ENCODE results near the gene KIF16B.

The KIF16B gene

DNA sequence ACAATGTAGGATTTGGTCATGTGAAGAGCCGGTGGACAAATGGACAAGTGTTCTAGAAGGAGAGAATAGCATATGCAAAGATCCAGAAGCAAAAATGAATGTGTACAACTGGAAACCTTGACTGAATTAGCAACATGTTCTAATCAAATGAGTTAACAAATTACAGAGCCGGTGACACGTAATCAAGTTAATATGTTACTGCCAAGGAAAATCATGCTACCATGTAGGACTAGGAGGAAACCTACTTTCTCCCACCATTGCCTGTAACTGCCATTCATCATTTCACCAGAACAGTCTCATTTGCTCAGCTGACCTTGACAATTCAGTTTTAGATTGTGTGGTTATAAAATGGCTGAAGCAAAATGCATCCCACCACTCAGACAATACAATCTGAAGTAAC, 179.4 kb downstream of the KIF16B start:
- DNase-seq: no peak

DNA sequence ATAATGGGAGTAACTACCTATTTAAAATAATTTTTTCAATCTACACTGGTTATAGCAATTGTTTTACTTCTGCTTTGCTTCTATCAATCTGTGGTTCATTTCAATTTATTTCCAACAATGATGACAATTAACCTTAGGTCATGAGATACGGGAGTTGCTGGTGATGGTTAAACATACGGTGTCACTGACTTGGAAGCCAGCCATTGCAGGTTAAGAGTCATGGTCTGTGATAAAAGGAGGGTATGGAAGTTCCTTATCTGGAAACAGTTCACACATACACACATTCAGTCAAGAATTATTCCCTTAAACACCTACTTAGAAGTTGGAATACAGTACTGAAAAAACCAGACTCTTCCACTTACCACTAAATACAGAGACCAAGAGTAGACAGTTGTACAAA, 180.0 kb downstream of the KIF16B start:
- no peak for DNase-seq

DNA sequence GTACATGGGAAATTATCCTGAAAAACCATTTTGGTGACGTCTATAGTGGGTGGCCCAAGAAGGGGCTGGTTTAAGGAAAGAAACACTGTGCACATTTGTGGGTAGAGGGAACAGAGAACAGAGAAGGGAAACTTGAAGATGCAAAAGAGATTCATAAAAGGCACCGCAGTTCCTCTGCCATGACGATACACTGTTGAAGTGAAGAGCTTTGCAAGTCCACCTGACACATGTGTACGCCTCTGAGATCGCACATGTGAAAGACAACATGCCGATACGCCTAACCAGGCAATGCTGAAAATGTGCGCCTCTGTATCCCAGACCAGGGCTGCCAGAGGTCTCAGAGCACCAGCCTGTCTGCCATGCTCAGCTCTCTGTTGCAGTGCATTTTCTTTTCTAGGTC, 180.9 kb downstream of the KIF16B start:
- DNase-seq: no peak

DNA sequence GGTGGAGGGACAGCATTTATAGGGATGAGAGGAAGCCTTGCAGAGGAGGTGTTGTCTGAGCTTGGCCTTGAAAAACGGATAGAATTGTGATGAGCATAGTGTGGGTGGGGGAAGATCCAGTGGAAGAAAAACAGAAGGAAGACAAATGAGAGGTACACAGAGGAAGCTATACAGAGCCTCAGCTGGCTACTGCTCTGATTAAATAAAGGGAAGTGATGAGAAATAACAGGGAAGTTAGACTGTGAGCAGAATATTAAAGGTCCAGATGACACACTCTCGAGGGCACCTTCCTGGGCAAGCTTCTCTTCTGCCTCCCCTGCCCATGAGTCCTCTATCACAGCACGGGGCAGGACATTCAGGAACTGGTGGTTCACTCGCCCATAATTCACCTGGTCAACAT, 182.3 kb downstream of the KIF16B start:
- no peak for DNase-seq

DNA sequence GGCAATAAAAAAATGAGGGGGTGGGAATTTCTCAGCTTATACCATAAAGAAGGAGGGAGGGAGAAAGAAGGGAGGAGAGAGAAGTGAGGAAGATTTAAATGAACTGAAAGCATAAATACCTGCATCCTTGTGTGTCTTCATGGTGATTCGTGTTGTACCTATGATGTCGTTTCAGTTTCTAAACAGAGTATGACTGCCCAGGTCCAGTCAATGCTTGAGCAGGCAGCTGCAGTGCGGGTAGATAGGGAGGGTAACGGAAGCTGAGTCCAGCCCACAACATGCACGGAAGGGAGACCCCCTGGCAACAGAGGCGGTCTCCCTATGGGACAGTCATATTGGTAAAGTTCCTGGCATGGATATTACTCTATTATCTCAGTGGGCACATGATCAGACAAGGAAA, 184.5 kb downstream of the KIF16B start:
- no peak for DNase-seq

DNA sequence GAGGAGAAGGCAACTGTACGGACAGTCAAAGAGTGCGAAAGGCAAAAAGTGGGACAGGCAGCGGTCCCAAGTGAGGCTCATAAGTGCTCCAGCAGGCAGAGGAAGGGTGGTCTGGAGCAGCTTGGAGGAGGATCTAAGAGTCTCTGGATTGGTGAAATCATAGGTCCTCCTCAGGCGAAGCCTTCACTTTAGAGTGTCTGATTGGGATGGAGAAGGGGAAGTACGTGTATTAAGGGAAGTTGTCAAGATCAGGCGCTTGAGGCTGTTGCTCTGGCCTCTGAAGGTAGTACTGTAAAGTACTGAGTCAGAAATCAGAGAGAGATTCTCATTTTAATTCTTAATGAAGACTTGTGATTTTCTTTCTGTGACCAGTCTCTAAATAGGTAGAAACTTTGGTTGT, 185.6 kb downstream of the KIF16B start:
- DNase-seq: no peak

DNA sequence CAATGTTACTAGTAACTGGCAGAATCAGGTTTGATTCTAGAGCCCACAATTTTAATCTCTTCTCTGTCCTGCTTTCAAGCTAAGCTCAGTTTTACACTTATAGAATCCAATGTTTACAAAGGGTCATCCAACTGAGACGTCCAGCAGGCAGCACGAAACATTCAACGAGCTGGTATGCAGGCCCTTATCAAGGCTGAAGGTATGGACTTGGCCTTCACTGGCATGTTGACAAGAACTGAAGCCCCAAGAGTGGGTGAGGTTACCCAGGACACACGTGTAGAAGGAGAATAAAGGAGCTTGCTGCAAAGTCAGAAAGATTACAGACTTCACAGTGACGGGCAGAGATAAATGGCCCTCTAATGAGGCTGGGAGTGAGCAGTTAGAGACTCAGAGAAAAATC, 187.4 kb downstream of the KIF16B start:
- no peak for DNase-seq

DNA sequence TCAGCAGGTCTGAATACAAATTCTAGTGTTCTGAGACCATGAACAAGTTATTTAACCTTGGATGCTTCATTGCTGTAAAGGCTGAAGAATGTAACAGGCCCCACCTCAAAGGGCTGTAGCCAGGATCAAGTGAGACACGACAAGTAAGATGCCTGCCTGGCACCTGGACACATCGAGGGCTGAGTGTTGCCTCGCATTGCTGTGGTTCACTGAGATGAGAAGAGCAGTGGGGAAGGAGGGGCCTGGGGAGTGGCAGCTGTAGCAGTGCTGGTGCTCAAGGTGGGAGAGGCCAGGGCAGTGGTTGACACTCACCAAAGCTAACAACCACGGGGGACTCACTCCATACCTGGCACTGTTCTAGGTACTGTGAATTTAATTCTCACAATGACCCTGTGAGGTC, 187.8 kb downstream of the KIF16B start:
- no peak for DNase-seq

DNA sequence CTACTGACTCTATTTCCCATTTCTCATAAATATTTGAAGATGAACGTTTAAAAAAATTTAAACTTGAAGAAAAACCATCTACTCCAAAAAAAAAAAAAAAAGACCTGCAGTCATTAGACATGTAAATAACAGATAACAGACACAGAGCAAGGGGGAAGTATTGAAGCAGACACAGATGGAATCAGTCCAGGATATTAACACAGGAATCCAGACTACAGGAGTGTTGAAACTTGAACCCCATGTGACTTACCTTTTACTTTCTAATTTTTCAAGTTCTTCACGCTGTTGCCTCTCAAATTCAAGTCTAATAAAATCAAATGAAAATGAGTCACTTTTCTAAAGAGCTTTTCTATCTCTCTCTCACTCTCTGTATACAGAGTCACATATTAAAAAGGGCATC, 191.8 kb downstream of the KIF16B start:
- no peak for DNase-seq

DNA sequence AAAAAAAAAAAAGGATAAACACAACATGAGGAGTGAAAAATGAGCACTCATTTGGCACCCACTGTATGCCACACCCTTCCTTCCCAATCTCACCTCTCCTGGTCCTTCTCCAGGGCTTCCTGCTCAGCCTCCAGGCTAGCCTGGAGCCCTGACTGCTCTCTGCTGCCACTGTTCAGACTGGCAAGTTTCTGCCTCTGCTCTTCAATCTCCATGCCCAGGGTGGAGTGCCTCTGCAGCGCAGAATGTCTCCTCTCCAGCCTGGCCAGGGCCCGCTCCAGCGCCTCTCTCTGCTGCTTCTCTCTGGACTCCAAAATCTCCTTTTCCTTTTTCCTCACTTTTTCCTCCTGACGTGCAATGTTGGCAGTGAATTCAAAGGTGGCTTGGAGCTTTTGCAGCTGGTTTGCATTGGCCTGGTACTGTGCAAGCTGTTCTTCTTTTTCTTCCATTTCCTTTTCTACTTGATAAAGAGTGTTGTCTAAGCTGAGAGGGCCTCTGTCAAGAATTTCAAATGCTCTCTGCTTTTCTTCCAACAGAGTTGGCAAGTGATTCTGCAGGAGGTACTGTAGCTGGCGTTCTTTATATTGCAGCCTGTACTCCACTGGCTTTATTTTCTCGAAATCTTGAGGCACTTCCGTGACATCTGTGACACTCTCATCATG, 194.4 kb downstream of the KIF16B start:
- no peak for DNase-seq

DNA sequence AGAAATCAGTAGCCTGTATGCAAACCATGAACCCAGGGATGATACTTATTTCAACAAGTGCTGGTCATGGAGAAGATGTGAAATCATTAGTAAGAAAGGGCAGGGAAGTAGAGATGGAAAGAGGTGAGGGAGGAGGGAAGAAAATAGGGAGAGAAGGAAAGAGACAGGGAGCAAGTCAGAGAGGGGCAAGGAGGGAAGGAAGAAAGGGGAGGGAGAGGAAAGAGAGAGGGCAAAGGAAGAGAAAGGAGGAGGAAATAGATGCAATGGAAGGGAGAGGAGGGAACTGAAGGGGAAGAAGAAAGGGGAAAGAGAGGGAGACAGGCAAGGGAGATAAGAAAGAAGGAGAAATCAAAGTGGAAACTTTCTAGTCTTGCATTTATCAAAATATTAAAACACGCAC, 195.1 kb downstream of the KIF16B start:
- no peak for DNase-seq

DNA sequence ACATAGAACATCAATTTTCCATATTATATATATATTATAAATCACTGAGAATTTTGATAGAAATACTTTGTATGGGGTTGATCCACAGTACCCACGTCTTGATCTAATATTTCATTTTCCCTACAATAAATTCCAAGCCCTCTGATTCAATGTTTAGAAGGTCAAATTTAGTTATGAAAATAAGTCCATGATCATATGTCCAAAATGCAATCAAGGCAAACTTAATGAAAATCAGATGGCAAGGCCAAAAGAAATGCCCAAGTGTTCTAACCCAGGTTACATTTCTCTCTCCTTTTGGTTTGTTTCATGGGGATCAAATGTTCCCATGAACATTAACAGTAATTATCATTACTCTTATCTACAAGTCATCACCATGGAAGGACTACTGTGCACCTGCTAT, 203.8 kb downstream of the KIF16B start:
- no peak for DNase-seq

DNA sequence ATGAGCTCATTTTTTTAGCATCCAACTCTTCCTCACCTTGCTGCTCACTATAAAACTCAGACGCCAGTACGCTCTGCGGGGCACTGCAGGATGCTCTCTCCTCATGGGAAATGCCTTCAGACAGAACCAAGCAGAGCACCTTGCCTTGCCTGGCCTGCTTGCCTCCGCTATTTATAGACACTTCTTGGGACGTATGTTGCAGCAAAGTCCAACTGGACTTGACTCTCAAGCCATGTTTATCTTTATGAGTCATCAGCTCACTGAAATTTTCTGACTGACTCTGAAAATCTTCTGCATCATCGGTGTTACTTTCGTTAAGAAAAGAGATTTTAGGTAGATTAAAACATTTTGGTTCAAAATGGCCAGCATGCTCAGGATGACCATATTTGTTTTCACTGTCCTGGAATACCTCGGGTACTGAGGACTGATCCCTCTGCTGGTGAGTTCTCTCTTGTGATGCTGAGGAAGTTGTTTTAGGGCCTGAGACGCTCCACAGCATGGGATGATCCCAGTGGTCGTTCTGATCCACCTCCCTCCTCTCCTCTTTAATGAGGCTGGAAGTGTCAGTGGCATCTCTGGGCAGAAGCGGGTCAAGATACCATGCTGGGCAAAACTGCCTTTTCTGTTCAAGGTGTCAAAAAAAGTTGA, 204.5 kb downstream of the KIF16B start:
- DNase-seq: no peak

DNA sequence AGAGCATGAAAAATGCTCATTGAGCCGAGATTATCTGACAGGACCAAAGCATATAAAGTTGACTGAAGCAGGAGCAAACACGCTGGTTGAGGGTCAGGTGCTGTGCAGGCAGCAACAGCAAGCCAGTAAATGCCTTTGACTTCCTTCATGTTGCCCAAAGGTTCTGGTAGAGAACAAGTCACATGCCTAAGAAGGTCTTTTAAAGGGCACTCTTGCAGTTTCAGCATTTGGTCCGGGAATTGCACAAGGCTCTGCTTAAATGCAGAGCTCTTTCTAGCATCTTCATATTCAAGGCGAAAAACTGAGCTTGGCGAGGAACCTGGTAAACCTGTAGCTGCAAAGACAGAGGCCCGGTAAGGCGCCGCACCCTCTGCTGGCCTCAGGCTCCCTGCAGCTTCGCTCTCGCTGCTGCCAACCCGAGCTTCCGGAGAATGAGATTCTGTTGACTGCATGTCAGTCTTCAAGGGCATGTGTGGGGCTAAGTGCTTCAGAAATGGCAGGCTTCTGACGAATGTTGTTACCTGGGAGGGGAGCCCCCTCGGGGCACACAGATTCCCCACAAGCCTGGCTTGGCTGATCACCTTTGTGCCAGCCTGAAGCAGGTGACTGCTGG, 205.2 kb downstream of the KIF16B start:
- no peak for DNase-seq

DNA sequence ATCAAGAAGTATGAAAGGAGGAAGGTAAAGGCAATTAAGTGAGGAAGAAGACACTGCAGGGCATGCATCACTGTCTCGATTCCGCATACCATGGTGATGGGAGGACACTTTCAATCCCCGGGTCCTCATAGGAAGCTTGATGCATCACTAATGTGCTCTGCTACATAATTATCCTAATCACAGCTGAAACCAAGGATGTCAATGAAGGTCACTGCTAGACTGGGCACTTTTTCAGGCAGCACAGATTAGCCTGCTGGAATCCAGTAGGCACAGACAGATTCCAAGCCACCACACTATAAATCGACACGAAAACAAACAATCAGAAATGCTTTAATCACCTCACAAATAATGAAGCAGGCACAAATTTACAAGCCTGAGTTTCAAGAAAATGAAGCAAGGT, 206.7 kb downstream of the KIF16B start:
- DNase-seq: no peak

DNA sequence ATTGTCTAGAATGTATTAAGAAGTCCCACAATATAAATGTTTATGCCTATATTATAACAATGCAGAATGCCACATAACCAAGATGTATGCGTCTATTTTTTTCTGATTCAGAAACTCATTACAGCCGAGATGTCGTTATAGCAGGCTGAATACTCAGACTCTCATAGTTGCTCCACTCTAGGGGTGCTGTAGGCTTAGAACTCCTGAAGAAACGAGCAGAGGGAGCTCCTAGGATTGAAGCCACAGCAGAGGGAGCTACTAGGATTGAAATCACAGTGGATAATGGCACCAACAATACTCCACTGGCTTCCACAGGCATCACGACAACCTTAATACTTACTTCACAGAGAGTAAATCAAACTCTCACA, 208.9 kb downstream of the KIF16B start:
- no peak for DNase-seq

DNA sequence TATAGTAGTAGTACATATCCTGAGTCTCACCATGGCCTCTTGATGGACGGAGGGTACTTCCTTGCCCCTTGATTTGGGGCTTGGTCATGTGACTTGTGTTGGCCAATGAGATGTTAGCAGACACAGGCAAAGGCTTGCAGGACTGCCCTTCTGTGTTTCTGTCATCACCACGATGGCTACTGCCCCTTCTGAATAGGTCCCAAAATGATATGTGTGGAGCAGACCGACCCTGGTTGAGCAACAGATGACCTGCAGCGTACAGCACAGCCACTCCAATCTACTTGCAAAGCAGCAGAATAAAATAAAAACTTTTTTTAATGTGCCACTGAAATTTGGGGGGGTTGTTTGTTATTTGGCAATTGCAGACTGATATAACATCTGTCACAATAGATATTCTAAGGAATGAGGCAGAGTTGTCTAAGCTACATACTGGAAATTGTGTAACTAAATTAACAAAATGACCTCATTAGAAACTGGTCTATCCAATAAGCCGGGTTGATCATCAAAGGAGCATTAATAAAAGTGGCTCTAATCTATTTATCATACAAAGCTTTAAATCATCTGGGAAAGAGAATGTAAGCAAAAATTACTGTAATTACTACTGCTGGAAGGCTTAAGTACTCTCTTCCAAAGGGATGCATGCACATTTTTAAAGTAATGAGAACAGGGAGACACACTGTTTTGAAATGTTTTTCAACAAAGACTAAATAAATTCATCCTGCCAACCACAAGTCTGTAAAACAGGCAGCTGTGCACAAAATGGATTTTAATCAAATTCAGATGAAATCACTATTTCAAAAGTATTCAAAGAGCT, 209.5 kb downstream of the KIF16B start:
- DNase-seq: no peak

DNA sequence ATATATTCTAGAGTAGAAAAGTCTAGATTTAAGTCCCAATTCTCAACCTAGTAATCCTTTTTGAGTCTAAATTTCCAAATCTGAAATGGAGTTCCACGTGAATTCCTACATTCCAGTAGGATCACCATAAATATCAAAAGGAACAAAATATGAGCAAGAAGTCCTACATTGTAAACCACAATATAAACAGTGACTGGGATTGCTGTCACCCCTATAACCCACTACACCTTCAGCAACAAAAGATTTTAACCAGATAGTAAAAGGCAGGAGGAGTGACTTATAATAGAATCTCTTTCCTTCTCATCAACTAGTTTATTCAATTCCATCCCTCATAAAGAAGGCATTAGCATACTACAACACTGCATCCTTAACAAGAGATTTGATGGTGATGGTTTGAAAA, 210.6 kb downstream of the KIF16B start:
- no peak for DNase-seq

DNA sequence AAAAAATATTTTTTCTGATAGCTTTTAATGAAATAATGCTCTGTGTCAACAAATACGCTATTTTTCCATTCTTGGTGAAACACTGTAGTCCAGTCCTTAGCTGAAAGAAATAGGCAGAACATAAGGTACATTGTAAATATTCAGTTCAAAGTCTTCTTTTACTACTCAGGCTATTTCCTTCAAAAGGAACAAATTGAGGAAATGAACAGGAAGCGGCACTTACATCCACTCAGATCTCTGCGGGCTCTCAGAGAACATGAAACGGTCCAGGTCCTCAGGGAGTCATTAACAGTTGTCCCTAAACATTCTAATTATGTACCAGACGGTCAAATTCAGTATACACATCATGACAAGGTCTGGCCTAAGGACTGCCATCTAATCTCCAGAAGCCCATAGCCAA, 212.6 kb downstream of the KIF16B start:
- no peak for DNase-seq

DNA sequence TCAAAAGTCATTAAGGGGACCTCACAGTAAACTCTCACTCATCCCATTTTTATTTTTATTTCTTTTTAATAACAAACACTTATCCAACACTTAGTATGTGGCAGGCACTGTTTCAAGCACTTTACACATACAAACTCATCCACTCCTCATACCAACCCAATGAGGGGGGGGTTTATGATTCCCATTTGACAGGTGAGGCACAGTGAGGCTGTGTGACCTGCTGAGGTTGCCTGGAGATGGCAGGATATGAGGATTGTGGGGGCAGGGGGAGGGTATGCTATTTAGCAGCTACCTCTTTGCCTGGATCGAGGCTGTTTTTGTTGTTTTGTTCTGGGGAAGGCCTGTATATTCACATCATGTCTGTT, 219.8 kb downstream of the KIF16B start:
- DNase-seq: no peak

DNA sequence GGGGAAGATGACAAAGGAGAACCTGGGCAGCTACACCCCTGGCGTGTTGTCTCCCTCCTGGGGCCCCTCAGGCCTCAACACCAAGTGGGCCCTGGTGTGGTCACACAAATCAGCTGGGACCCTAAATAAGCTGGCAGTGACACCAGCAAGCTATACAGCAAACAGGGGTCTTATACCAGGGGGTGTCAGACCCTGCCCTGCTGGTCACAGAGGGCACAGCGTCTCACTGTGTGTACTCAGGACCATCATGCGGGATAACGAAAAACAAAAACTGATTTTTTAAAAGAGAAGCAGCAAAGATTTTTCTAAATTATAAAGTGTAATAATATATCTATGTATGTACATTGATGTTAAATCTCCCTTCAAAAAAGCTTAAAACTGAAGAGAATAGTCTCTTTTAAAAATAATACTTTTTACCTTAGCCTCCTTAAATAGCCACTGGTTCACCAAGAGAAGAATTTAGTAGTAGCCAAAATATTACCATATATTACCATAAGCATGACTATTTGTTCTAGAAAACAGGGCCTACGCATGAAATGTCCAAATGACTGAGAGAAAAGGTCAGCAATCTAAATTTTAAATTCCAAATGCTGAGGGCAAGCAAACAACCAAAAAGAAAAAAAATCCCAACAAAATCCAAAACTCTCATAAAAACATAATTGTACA, 220.4 kb downstream of the KIF16B start:
- DNase-seq: no peak

DNA sequence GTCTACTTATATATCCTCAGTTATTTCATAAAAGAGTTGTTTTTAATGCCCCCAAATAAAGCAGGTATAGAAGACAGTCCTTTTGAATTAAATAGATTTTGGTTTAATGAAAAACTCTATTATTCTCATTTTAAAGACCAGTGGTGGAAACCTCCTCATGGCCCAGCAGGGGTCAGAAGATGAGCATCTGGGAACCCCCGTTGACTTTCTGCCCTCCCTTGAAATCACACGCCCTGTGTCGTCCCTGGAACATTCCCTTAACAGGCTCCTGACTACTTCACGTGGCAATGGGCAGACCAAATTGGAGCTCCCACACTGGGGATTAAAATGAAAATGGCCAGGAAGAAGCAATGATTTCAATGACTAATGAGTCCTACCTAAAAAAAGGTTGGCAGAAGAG, 220.9 kb downstream of the KIF16B start:
- DNase-seq: no peak

DNA sequence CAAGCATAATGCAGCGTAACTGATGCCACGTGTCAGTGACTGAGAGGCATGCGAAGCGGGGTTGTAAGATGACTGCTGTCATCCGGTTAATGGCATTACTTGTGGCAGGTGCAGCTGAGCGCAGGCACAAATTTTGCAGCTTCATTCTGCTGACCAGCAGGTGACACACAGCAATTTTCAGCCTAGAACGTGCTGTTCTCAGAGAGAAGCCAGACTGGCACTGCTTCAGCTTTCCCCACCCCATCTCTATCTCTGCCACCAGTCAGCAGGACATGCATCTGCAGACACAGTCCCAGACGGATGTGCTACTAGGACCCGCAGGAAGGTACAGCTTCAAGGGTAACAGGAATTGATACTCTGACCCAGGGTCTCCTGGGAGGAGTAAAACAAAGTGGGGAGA, 221.8 kb downstream of the KIF16B start:
- DNase-seq: no peak

DNA sequence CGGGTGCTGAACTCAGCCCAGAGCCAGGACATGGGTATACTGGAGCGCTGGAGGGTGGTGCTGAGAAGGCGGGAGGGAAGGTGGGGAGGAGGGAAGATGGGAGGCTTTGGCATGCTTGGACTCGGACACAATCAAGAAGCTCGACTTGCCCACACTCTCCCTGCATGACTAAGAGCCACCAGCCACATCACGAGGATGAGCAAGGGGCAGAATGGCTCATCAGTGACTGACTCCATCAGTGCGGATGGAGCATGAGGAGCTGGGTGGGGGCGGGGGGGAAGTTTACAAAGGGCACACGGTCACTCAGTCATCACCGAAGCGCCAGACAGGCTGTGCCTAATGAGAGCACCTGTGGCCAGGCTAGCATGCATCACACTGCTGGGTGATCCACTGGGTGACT, 222.8 kb downstream of the KIF16B start:
- no peak for DNase-seq

All from 8988T (cell line).